GM10266 (cell line): ENCODE data around the gene HSD17B8.
A peak's percentile ranks its signal among the peaks of the same experiment; 100 is the strongest.

Experiments used
- DNase-seq: peaks from one replicate; pipeline ENCODE4 v3.0.0; 2012; ENCODE audit errors: extremely low spot score
- TF ChIP-seq, protein P1 (sequence below): IDR thresholded peaks from 2 replicates; pipeline ENCODE4 v1.5.1; 2012; ENCODE audit warnings: mild to moderate bottlenecking, low read depth; ENCODE audit not compliant: control insufficient read depth, insufficient read depth; ENCODE audit errors: missing control alignments

HSD17B8 gene

GRCh38 chr6:33200219-33201146, 4.0 kb upstream of the HSD17B8 start, which contains the start of the genes RXRB and SLC39A7:
Gene RXRB, minus strand, starts transcription at chr6:33200665. Its CDS starts 189 bp downstream, at chr6:33200476.
Gene SLC39A7, plus strand, starts transcription at chr6:33200867. Its CDS starts 379 bp downstream, at chr6:33201246.
- DNase-seq: peak; percentile 99
- TF ChIP-seq, protein P1, sequence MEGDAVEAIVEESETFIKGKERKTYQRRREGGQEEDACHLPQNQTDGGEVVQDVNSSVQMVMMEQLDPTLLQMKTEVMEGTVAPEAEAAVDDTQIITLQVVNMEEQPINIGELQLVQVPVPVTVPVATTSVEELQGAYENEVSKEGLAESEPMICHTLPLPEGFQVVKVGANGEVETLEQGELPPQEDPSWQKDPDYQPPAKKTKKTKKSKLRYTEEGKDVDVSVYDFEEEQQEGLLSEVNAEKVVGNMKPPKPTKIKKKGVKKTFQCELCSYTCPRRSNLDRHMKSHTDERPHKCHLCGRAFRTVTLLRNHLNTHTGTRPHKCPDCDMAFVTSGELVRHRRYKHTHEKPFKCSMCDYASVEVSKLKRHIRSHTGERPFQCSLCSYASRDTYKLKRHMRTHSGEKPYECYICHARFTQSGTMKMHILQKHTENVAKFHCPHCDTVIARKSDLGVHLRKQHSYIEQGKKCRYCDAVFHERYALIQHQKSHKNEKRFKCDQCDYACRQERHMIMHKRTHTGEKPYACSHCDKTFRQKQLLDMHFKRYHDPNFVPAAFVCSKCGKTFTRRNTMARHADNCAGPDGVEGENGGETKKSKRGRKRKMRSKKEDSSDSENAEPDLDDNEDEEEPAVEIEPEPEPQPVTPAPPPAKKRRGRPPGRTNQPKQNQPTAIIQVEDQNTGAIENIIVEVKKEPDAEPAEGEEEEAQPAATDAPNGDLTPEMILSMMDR: no peak

DNA sequence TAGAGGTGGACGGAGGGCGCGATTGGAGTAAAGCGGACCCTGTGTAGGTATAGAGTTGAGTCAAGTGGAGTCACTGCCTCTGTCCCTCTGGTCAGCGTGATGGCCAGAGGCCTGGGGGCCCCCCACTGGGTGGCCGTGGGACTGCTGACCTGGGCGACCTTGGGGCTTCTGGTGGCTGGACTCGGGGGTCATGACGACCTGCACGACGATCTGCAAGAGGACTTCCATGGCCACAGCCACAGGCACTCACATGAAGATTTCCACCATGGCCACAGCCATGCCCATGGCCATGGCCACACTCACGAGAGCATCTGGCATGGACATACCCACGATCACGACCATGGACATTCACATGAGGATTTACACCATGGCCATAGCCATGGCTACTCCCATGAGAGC, 3.3 kb upstream of the HSD17B8 start:
- DNase-seq: no peak
- TF ChIP-seq, protein P1: peak; percentile 23

DNA sequence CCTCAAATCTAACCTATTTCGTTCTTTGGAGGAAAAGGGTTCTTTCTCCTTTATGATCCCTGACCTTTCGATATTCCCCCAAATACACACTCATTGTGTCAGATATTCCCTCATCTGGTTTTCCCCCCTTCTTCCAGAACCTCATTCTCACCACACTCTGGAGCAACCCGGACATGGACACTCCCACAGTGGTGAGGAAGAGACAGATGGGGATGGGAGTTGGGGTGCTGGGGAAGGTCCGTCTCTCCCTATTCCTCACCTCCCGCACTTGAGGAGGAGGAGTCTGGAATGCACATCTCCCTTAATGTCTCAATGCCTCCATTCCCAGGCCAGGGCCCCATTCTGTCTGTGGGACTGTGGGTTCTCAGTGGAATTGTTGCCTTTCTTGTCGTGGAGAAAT, 2.5 kb upstream of the HSD17B8 start:
- TF ChIP-seq, protein P1: no peak

DNA sequence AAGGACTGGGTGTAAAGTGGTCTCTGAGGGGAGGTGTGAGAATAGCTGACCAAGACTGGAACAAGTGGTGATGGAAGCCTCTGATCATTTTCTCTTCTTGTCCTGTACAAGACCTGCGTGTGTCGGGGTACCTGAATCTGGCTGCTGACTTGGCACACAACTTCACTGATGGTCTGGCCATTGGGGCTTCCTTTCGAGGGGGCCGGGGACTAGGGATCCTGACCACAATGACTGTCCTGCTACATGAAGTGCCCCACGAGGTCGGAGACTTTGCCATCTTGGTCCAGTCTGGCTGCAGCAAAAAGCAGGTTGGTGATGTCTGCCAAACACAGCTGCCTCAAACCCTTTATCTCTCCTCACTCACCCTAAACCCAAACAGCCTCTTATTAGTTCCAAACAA, 1.7 kb upstream of the HSD17B8 start:
- TF ChIP-seq, protein P1: no peak
- no peak for DNase-seq

More for the DNA sequence above, 2.5 kb upstream of the HSD17B8 start:
- no peak for DNase-seq

GRCh38 chr6:33203443-33204164, 851 bp upstream of the HSD17B8 start:
- DNase-seq: no peak
- TF ChIP-seq, protein P1: no peak

DNA sequence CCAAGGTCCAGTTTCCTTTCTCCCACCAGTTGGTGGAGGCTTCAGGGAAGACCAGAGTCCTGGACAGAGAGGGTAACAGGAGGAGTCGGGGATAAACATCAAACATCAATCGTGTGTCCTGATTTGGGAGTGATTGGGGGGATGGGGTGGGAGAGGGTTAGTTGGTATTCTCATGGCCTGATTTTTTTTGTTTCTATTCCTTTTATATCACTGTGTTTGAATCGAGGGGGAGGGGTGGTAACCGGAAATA, 365 bp upstream of the HSD17B8 start:
- no peak for DNase-seq

More for the DNA sequence above, 365 bp upstream of the HSD17B8 start:
- TF ChIP-seq, protein P1: no peak
